Mucosa of rectum (tissue), 2 donors: Measurements from ENCODE around the gene GAK.
"Not testable (repeated sequence)": the region's sequence is repeated elsewhere in the genome, so short reads cannot be mapped to it uniquely, and the experiment has no call there.

Source experiments
- H3K27ac ChIP-seq, 2 donors: one replicate each; pipeline ENCODE4 v1.7.0; 2013; ENCODE audit warnings: inconsistent platforms in 2 of 2, low read depth in 2 of 2, low read length in 2 of 2
- H3K27me3 ChIP-seq, 2 donors: one replicate each; pipeline ENCODE4 v1.7.0; 2013; ENCODE audit warnings: low read length in 2 of 2; ENCODE audit not compliant: control insufficient read depth in 2 of 2, insufficient read depth in 2 of 2
- H3K36me3 ChIP-seq, 2 donors: one replicate each; pipeline ENCODE4 v1.7.0; 2013; ENCODE audit warnings: low read length in 2 of 2; ENCODE audit not compliant: control insufficient read depth in 2 of 2, insufficient read depth in 2 of 2
- H3K4me1 ChIP-seq, 2 donors: one replicate each; pipeline ENCODE4 v1.7.0; 2013; ENCODE audit warnings: low read length in 2 of 2, mild to moderate bottlenecking in 1 of 2; ENCODE audit not compliant: control insufficient read depth in 2 of 2, insufficient read depth in 2 of 2
- H3K4me3 ChIP-seq, 2 donors: one replicate each; pipeline ENCODE4 v1.7.0; 2013; ENCODE audit warnings: low read length in 2 of 2
- H3K9ac ChIP-seq, 2 donors: one replicate each; pipeline ENCODE4 v1.7.0; 2013; ENCODE audit warnings: low read length in 2 of 2, low read depth in 1 of 2, mild to moderate bottlenecking in 1 of 2
- H3K9me3 ChIP-seq, 2 donors: one replicate each; pipeline ENCODE4 v1.7.0; 2013; ENCODE audit warnings: low read length in 2 of 2; ENCODE audit not compliant: control insufficient read depth in 2 of 2
- donor health status: healthy.
- donor health status: Normal muscosa, but diverticular disease.

GAK gene

GRCh38 chr4:925171-925570, 6.9 kb downstream of the GAK start:
- Histone ChIP-seq H3K27me3 (no peaks in the 10 kb centered on the region), H3K36me3 (peaks cover 3 to 5% of the 10 kb centered on the region in 2 donors), H3K9me3 (no peaks in the 10 kb centered on the region), H3K9ac (no peak overlapping the region), H3K4me1 (peaks cover 11 to 19% of the 10 kb centered on the region in 2 donors), H3K4me3 (no peak overlapping the region), H3K27ac (no peak overlapping the region)

GRCh38 chr4:924107-925096, 7.7 kb downstream of the GAK start:
- H3K4me3 ChIP-seq, result no peak overlapping the region
- H3K9ac ChIP-seq, result no peak overlapping the region
- H3K4me1 ChIP-seq, result peaks cover 4 to 11% of the 10 kb centered on the region in 2 donors
- no peaks in the 10 kb centered on the region for H3K9me3 ChIP-seq
- peaks cover 3 to 5% of the 10 kb centered on the region in 2 donors for H3K36me3 ChIP-seq
- no peak overlapping the region for H3K27ac ChIP-seq
- H3K27me3 ChIP-seq, result no peaks in the 10 kb centered on the region

- H3K27ac ChIP-seq, result peak overlapping the region in 1 of 2 donors; percentile 16
Observed at GRCh38 chr4:921830-922331, 10.2 kb downstream of the GAK start.

GRCh38 chr4:919004-919680, 13.0 kb downstream of the GAK start:
- not testable (repeated sequence) for H3K4me1 ChIP-seq, H3K4me3 ChIP-seq, H3K9me3 ChIP-seq, H3K27ac ChIP-seq, H3K27me3 ChIP-seq, H3K36me3 ChIP-seq, H3K9ac ChIP-seq

More at GRCh38 chr4:921830-922331, 10.2 kb downstream of the GAK start:
- Histone ChIP-seq H3K36me3 (peaks cover 3% of the 10 kb centered on the region in 2 donors), H3K9ac (no peak overlapping the region), H3K4me3 (no peak overlapping the region), H3K9me3 (no peaks in the 10 kb centered on the region), H3K4me1 (peaks cover 0 to 8% of the 10 kb centered on the region in 2 donors), H3K27me3 (no peaks in the 10 kb centered on the region)

- H3K4me1 ChIP-seq, H3K27me3 ChIP-seq, H3K9ac ChIP-seq, H3K9me3 ChIP-seq, H3K4me3 ChIP-seq, H3K27ac ChIP-seq, H3K36me3 ChIP-seq: not testable (repeated sequence)
Observed at GRCh38 chr4:918591-918990, 13.5 kb downstream of the GAK start.

GRCh38 chr4:917992-918391, 14.1 kb downstream of the GAK start:
- H3K4me3 ChIP-seq, result no peak overlapping the region
- H3K27ac ChIP-seq, result no peak overlapping the region
- no peak overlapping the region for H3K9ac ChIP-seq
- peaks cover 0 to 2% of the 10 kb centered on the region in 2 donors for H3K4me1 ChIP-seq
- H3K27me3 ChIP-seq, result no peaks in the 10 kb centered on the region
- H3K36me3 ChIP-seq, result peaks cover 3% of the 10 kb centered on the region in 2 donors
- no peaks in the 10 kb centered on the region for H3K9me3 ChIP-seq

GRCh38 chr4:917466-917865, 14.7 kb downstream of the GAK start:
- H3K4me1 ChIP-seq, result peaks cover 2 to 6% of the 10 kb centered on the region in 2 donors

GRCh38 chr4:915595-915994, 16.5 kb downstream of the GAK start:
- Histone ChIP-seq H3K36me3 (peaks cover 10 to 18% of the 10 kb centered on the region in 2 donors), H3K9me3 (no peaks in the 10 kb centered on the region), H3K27me3 (no peaks in the 10 kb centered on the region), H3K27ac (no peak overlapping the region), H3K4me1 (peaks cover 8 to 13% of the 10 kb centered on the region in 2 donors), H3K9ac (no peak overlapping the region), H3K4me3 (no peak overlapping the region)

More at GRCh38 chr4:917466-917865, 14.7 kb downstream of the GAK start:
- H3K9ac ChIP-seq, result no peak overlapping the region
- H3K36me3 ChIP-seq, result peaks cover 0 to 3% of the 10 kb centered on the region in 2 donors
- H3K9me3 ChIP-seq, result no peaks in the 10 kb centered on the region
- no peak overlapping the region for H3K27ac ChIP-seq
- H3K27me3 ChIP-seq, result no peaks in the 10 kb centered on the region
- no peak overlapping the region for H3K4me3 ChIP-seq

- Histone ChIP-seq H3K4me1 (peaks cover 8 to 13% of the 10 kb centered on the region in 2 donors), H3K27ac (no peak overlapping the region), H3K9ac (no peak overlapping the region), H3K4me3 (no peak overlapping the region), H3K27me3 (no peaks in the 10 kb centered on the region), H3K9me3 (no peaks in the 10 kb centered on the region), H3K36me3 (peaks cover 14 to 20% of the 10 kb centered on the region in 2 donors)
Observed at GRCh38 chr4:915041-915474, 17.1 kb downstream of the GAK start.

- H3K27me3 ChIP-seq, result no peaks in the 10 kb centered on the region
- peaks cover 14 to 24% of the 10 kb centered on the region in 2 donors for H3K36me3 ChIP-seq
- no peak overlapping the region for H3K9ac ChIP-seq
- no peaks in the 10 kb centered on the region for H3K9me3 ChIP-seq
- no peak overlapping the region for H3K27ac ChIP-seq
- peaks cover 8 to 13% of the 10 kb centered on the region in 2 donors for H3K4me1 ChIP-seq
- no peak overlapping the region for H3K4me3 ChIP-seq
Observed at GRCh38 chr4:914531-914930, 17.6 kb downstream of the GAK start.
